Thyroid gland (tissue), 4 donors: Measurements from ENCODE around the gene VN1R2.

ENCODE experiments used
- CTCF ChIP-seq, 6 experiments: fragments of 200-600 bp in 3 of 6; fragments of 450-650 bp in 3 of 6; sonication (generic) in 3 of 6; IDR thresholded peaks; one replicate each; pipeline ENCODE4 v1.5.1; 2016 to 2019; ENCODE audit warnings: antibody characterized with exemption in 6 of 6, mild to moderate bottlenecking in 2 of 6, inconsistent platforms in 1 of 6, moderate library complexity in 1 of 6
- POLR2A ChIP-seq, 2 donors: fragments of 450-650 bp; IDR thresholded peaks; one replicate each; pipeline ENCODE4 v1.6.1; 2017; ENCODE audit warnings: antibody characterized with exemption in 2 of 2, mild to moderate bottlenecking in 2 of 2, moderate library complexity in 1 of 2

GRCh38 chr19:53294786-53295441, 36.8 kb downstream of the VN1R2 start:
- TF ChIP-seq CTCF (IDR thresholded peaks at IDR 0.05) (no peak), POLR2A (IDR thresholded peaks at IDR 0.05) (no peak)
